Measurements from ENCODE around the gene CDYL.
A peak's percentile ranks its signal among the peaks of the same experiment; 100 is the strongest.
"Not testable (repeated sequence)": the region's sequence is repeated elsewhere in the genome, so short reads cannot be mapped to it uniquely, and the experiment has no call there.

The CDYL gene

GRCh38 chr6:4970739-4971395 is 194.7 kb downstream of the CDYL start:
- DNase-seq, result no peak

GRCh38 chr6:4971851-4972250 is 195.6 kb downstream of the CDYL start:
- no peak for DNase-seq

- no peak for DNase-seq
Observed at GRCh38 chr6:4972438-4972837, 196.2 kb downstream of the CDYL start.

GRCh38 chr6:4973415-4973814 is 197.2 kb downstream of the CDYL start:
- DNase-seq, result no peak

GRCh38 chr6:4973982-4974745 is 198.0 kb downstream of the CDYL start:
- DNase-seq, result no peak

- DNase-seq, result no peak
Observed at GRCh38 chr6:4974962-4975361, 198.8 kb downstream of the CDYL start.

GRCh38 chr6:4975506-4975905 is 199.3 kb downstream of the CDYL start:
- DNase-seq, result no peak

GRCh38 chr6:4977468-4977867 is 201.3 kb downstream of the CDYL start:
- no peak for DNase-seq

- no peak for DNase-seq
Observed at GRCh38 chr6:4979426-4979825, 203.2 kb downstream of the CDYL start.

- DNase-seq, result no peak
Observed at GRCh38 chr6:4981761-4982160, 205.6 kb downstream of the CDYL start.

GRCh38 chr6:4983322-4983721 is 207.1 kb downstream of the CDYL start:
- no peak for DNase-seq

- DNase-seq, result no peak
Observed at GRCh38 chr6:4986999-4987398, 210.8 kb downstream of the CDYL start.

GRCh38 chr6:4987432-4987831 is 211.2 kb downstream of the CDYL start:
- DNase-seq, result no peak

- DNase-seq, result no peak
Observed at GRCh38 chr6:4994741-4995140, 218.5 kb downstream of the CDYL start.

- no peak for DNase-seq
Observed at GRCh38 chr6:4997862-4998261, 221.7 kb downstream of the CDYL start.

- no peak for DNase-seq
Observed at GRCh38 chr6:4999586-4999985, 223.4 kb downstream of the CDYL start.

GRCh38 chr6:5003604-5004372 is 227.6 kb downstream of the CDYL start, which contains the start of gene RPP40:
TSS of gene RPP40 (minus strand) at chr6:5004037. CDS start at chr6:5004002, 35 bp downstream.
- DNase-seq, result peak; percentile 96

GRCh38 chr6:5004373-5005037 is 228.3 kb downstream of the CDYL start:
- no peak for DNase-seq

- DNase-seq, result not testable (repeated sequence)
Observed at GRCh38 chr6:5005038-5005433, 228.8 kb downstream of the CDYL start.

Data from activated CD8-positive, alpha-beta memory T cell treated with anti-CD3 and anti-CD28 coated beads, Interleukin-2, amount 50 U/mL, for 48 hours (primary cell).